K562 (cell line): ENCODE data around the gene CD8A. TPM values are rescaled to one million over a fixed set of nuclear protein-coding genes. Genes with fewer than 3 reads are reported as not detected.

ENCODE experiments used
- ATAC-seq: fragments of 200-7000 bp; cut with Tn5 transposase; 3 replicates; pipeline ENCODE4 v1.9.1; 2020; ENCODE audit warnings: moderate library complexity
- BruUV-seq: library from RNA; stranded (reverse); fragments of 400-500 nt; replicated peaks from 2 replicates; lab custom pipeline; 2021; lab: Mats Ljungman, UMichigan
- CTCF ChIA-PET: fragments of 300-600 bp; formaldehyde crosslinking; extraction: SDS; loops from one replicate; lab custom pipeline; 2021; ENCODE audit warnings: low intra/inter-chr PET ratio; lab: Yijun Ruan, JAX
- POLR2A ChIA-PET: fragments of 300-600, 350-650 bp; sonication (Branson Sonifier 250); formaldehyde crosslinking; extraction: SDS; loops from one replicate; lab custom pipeline; 2021; ENCODE audit warnings: antibody characterized with exemption, inconsistent platforms; lab: Yijun Ruan, JAX
- DNase-seq, 4 experiments: peaks; one replicate each; pipeline versions ENCODE4 v3.0.0 to v3.0.0-alpha.2; 2011 to 2018; ENCODE audit warnings: low spot score in 3 of 4, mixed read lengths in 3 of 4; ENCODE audit errors: extremely low read depth in 1 of 4
- FAIRE-seq: peaks from 2 replicates; lab custom pipeline; 2011; peaks lifted over from hg19 to GRCh38; lab: Jason Lieb, UNC
- H2AFZ ChIP-seq: 2 replicates; pipeline ENCODE4 v1.6.0; 2011; ENCODE audit warnings: low read depth, low read length, control low read depth, inconsistent platforms
- H3K27ac ChIP-seq: fragments of 200-600 bp; 3 replicates; pipeline ENCODE4 v1.8.0; 2011; ENCODE audit warnings: low read depth, mild to moderate bottlenecking, control low read depth, inconsistent platforms, low read length, moderate library complexity, mixed read lengths; ENCODE audit errors: extremely low read depth
- H3K27me3 ChIP-seq, 2 experiments: fragments of 300-600 bp in 1 of 2; 2 replicates in 1 of 2; 3 replicates in 1 of 2; pipeline versions ENCODE4 v1.6.0 to v1.8.0; 2011; ENCODE audit warnings: inconsistent platforms in 2 of 2, low read length in 2 of 2, mild to moderate bottlenecking in 1 of 2, mixed read lengths in 1 of 2, moderate library complexity in 1 of 2; ENCODE audit not compliant: control insufficient read depth in 2 of 2, insufficient read depth in 2 of 2
- H3K36me3 ChIP-seq: fragments of 300-600 bp; 3 replicates; pipeline ENCODE4 v1.8.0; 2011; ENCODE audit warnings: mild to moderate bottlenecking, low read length, inconsistent platforms; ENCODE audit not compliant: control insufficient read depth, insufficient read depth
- H3K4me1 ChIP-seq, 2 experiments: fragments of 200-600 bp in 1 of 2; replicated peaks in 1 of 2; 2 replicates in 1 of 2; 3 replicates in 1 of 2; pipeline versions ENCODE4 v1.5.1 to v1.8.0; 2011; ENCODE audit warnings: inconsistent platforms in 2 of 2, low read length in 2 of 2, mild to moderate bottlenecking in 1 of 2, mixed read lengths in 1 of 2, moderate library complexity in 1 of 2; ENCODE audit not compliant: control insufficient read depth in 2 of 2, insufficient read depth in 2 of 2
- H3K4me2 ChIP-seq: 2 replicates; pipeline ENCODE4 v1.6.1; 2011; ENCODE audit warnings: low read length, control low read depth, inconsistent platforms, mixed read lengths; ENCODE audit not compliant: insufficient read depth
- H3K4me3 ChIP-seq: fragments of 200-600 bp; sonication (generic), shearing (Covaris generic); 2 replicates; pipeline ENCODE4 v1.5.1; 2016; ENCODE audit warnings: control low read depth, inconsistent platforms
- H3K79me2 ChIP-seq: fragments of 200-600 bp; 3 replicates; pipeline ENCODE4 v1.8.0; 2011; ENCODE audit warnings: low read length, inconsistent platforms; ENCODE audit not compliant: control insufficient read depth, insufficient read depth
- H3K9ac ChIP-seq, 2 experiments: 2 replicates each; pipeline versions ENCODE4 v1.6.0 to v1.6.1; 2011; ENCODE audit warnings: low read depth in 2 of 2, low read length in 2 of 2, control low read depth in 1 of 2, inconsistent platforms in 1 of 2, mild to moderate bottlenecking in 1 of 2, mixed read lengths in 1 of 2; ENCODE audit not compliant: insufficient read depth in 1 of 2
- H3K9me1 ChIP-seq: one replicate; pipeline ENCODE4 v1.6.0; 2011; ENCODE audit warnings: inconsistent platforms, mild to moderate bottlenecking, low read length, moderate library complexity; ENCODE audit not compliant: control insufficient read depth, insufficient read depth
- H3K9me3 ChIP-seq: replicated peaks from 2 replicates; pipeline ENCODE4 v1.5.1; 2011; ENCODE audit warnings: low read depth, low read length, inconsistent platforms; ENCODE audit not compliant: control insufficient read depth, insufficient read depth
- H4K20me1 ChIP-seq: replicated peaks from 2 replicates; pipeline ENCODE4 v1.6.1; 2011; ENCODE audit warnings: low read length, inconsistent platforms, mixed read lengths; ENCODE audit not compliant: control insufficient read depth, insufficient read depth
- CREBBP ChIP-seq: IDR thresholded peaks from one replicate; pipeline ENCODE4 v1.6.1; 2012; ENCODE audit warnings: low read depth, mild to moderate bottlenecking, control low read depth, inconsistent platforms, low read length
- PATZ1 ChIP-seq: fragments of 250-450 bp; sonication (Bioruptor Pico); IDR thresholded peaks from 2 replicates; pipeline ENCODE4 v1.5.0; 2020; ENCODE audit warnings: mild to moderate bottlenecking, borderline replicate concordance
- SMARCA4 ChIP-seq: fragments of 450-650 bp; IDR thresholded peaks from 2 replicates; pipeline ENCODE4 v1.6.1; 2016
- TCF7 ChIP-seq: sonication (generic); IDR thresholded peaks from 2 replicates; pipeline ENCODE4 v1.6.1; 2016; ENCODE audit warnings: antibody characterized with exemption, borderline replicate concordance
- ZNF282 ChIP-seq: sonication (generic); formaldehyde crosslinking; IDR thresholded peaks from 2 replicates; pipeline ENCODE4 v1.8.1; 2023; ENCODE audit warnings: missing genetic modification reagents
- ZNF384 ChIP-seq: IDR thresholded peaks from 2 replicates; pipeline ENCODE4 v1.6.1; 2012; ENCODE audit warnings: low read depth, low read length, improper control_type of control experiment
- WGBS: fragments of 100-300 bp; shearing (Covaris generic); methylation state at CpG from one replicate; pipeline ENCODE4 v1.1.6; 2016; ENCODE audit warnings: low coverage, mixed read lengths; ENCODE audit not compliant: insufficient coverage; ENCODE audit errors: missing lambda C conversion rate; 5-methylcytosine and 5-hydroxymethylcytosine counted together
- in situ Hi-C: fragments of 300-500 bp; cut with MboI; formaldehyde crosslinking; loops from 4 replicates; pipeline ENCODE4 v1.15.0; 2018; ENCODE audit warnings: inconsistent platforms, mixed read lengths
- intact Hi-C: fragments of 100-400 bp; cut with micrococcal nuclease; formaldehyde crosslinking; loops from 2 replicates; pipeline ENCODE4 v1.14.2; 2022
- polyA plus RNA-seq, 8 experiments: library from polyadenylated mRNA; depleted of rRNA in 4 of 8; stranded (reverse) in 5 of 8; unstranded in 3 of 8; fragments of >200 nt; fragmentation: Nextera tagmentation in 2 of 8; fragmentation: Illumina TruSeq in 1 of 8; extraction: Ambion mirVana in 2 of 8; extraction: Trizol in 1 of 8; gene quantifications; 2 replicates each; pipeline versions ENCODE4 v1.2.1 to v1.2.3, GENCODE V29; 2011 to 2014; ENCODE audit warnings: inconsistent platforms in 1 of 8, missing spikeins in 1 of 8
- total RNA-seq, 7 experiments: library from RNA; depleted of rRNA in 6 of 7; stranded (reverse); fragments of >200 nt in 6 of 7; fragmentation: Illumina TruSeq in 2 of 7; extraction: Trizol in 2 of 7; gene quantifications; 2 replicates each; pipeline versions ENCODE4 v1.2.1 to v1.2.3, GENCODE V29; 2011 to 2021; ENCODE audit warnings: low replicate concordance in 1 of 7

CD8A gene
- total and polyA plus RNA-seq, 9 of the 15 experiments (the other 6 are each of a cell fraction or from before 2014, with no cell fraction given) = 0.07 TPM; not detected in 8

- TF ChIP-seq PATZ1 (CRISPR knock-in tag) (no peak), ZNF384 (no peak), TCF7 (no peak), ZNF282 (CRISPR knock-in tag) (no peak), CREBBP (no peak)
- TF ChIP-seq, all 486 proteins: peak for 3
These were observed 1.6 kb downstream of the CD8A start (continued) for GRCh38 chr2:86788881-86789686.

GRCh38 chr2:86788165-86788564 lies 2.5 kb downstream of the CD8A start:
- no peak overlapping the region for H3K4me3 ChIP-seq
- intact Hi-C loops = no loop called here
- H2AFZ ChIP-seq = no peak overlapping the region
- no peaks in the 10 kb centered on the region for H3K79me2 ChIP-seq
- ChIA-PET POLR2A (interaction anchor here (0.6 kb wide), 1 partner anchor 440 kb away, joined by 3 read pairs; no protein-coding TSS in a partner anchor), CTCF (no interaction called here)
- H3K9me1 ChIP-seq = peaks cover 4% of the 10 kb centered on the region
- TF ChIP-seq SMARCA4 = no peak
- ATAC-seq = no peak
- peaks cover 25 to 56% of the 10 kb centered on the region in 2 experiments; a peak in 4 of 5 replicates for H3K27me3 ChIP-seq
- FAIRE-seq = no peak
- H4K20me1 ChIP-seq = no peaks in the 10 kb centered on the region
- no peak overlapping the region for H3K4me2 ChIP-seq
- H3K9ac ChIP-seq = no peak overlapping the region
- WGBS = 8% methylated on average over 7 of the region's 7 CpGs
- BruUV-seq = no TSS peak
- H3K4me1 ChIP-seq = peaks cover 0 to 17% of the 10 kb centered on the region in 2 experiments; a peak in 2 of 5 replicates
- no peaks in the 10 kb centered on the region for H3K36me3 ChIP-seq
- DNase-seq = no peak
- in situ Hi-C loops = no loop called here
- no peaks in the 10 kb centered on the region for H3K9me3 ChIP-seq
- no peak overlapping the region for H3K27ac ChIP-seq
